ENCODE results near the gene PARN. TPM values are rescaled to one million over a fixed set of nuclear protein-coding genes. Genes with fewer than 3 reads are reported as not detected.
A peak's percentile ranks its signal among the peaks of the same experiment; 100 is the strongest.
"Not testable (repeated sequence)": the region's sequence is repeated elsewhere in the genome, so short reads cannot be mapped to it uniquely, and the experiment has no call there.

PARN gene
- total and polyA plus RNA-seq, 3 donors from 2014 or later: 43.5 to 67.2 (median 47.6) TPM

- no peak for TF ChIP-seq POLR2A (IDR thresholded peaks at IDR 0.05)
- TF ChIP-seq CTCF (IDR thresholded peaks at IDR 0.05): peak; percentile 37 to 42 (median 40)
- Histone ChIP-seq H3K4me1 (no peaks in the 10 kb centered on the region), H3K27me3 (no peaks in the 10 kb centered on the region), H3K9me3 (no peaks in the 10 kb centered on the region), H3K4me3 (no peak overlapping the region), H3K36me3 (ENCODE audit: low read depth, missing control alignments) (no peaks in the 10 kb centered on the region), H3K27ac (no peak overlapping the region)
- intact Hi-C loops (cut with DNase I; ENCODE audit: low total_unique reads): no loop called here
- 50 to 55% methylated on average over 2 of the region's 2 CpGs for WGBS, 2 donors
- DNase-seq: no peak
Observed at GRCh38 chr16:14600164-14600563, 29.9 kb downstream of the PARN start.

GRCh38 chr16:14586637-14587305 is 43.3 kb downstream of the PARN start:
- Histone ChIP-seq H3K9me3 (no peaks in the 10 kb centered on the region), H3K36me3 (ENCODE audit: low read depth, missing control alignments) (peaks cover 8% of the 10 kb centered on the region), H3K4me1 (no peaks in the 10 kb centered on the region), H3K27ac (no peak overlapping the region), H3K4me3 (no peak overlapping the region), H3K27me3 (no peaks in the 10 kb centered on the region)
- 85 to 88% methylated on average over 3 of the region's 3 CpGs for WGBS, 2 donors
- TF ChIP-seq CTCF (IDR thresholded peaks at IDR 0.05): no peak
- no peak for TF ChIP-seq POLR2A (IDR thresholded peaks at IDR 0.05)
- intact Hi-C loops (cut with DNase I; ENCODE audit: low total_unique reads): no loop called here
- DNase-seq: no peak

GRCh38 chr16:14585287-14585686 is 44.8 kb downstream of the PARN start:
- Histone ChIP-seq H3K4me3 (no peak overlapping the region), H3K27ac (no peak overlapping the region), H3K36me3 (ENCODE audit: low read depth, missing control alignments) (peaks cover 8% of the 10 kb centered on the region), H3K9me3 (no peaks in the 10 kb centered on the region), H3K27me3 (no peaks in the 10 kb centered on the region), H3K4me1 (no peaks in the 10 kb centered on the region)
- DNase-seq: no peak
- no peak for TF ChIP-seq CTCF (IDR thresholded peaks at IDR 0.05)
- TF ChIP-seq POLR2A (IDR thresholded peaks at IDR 0.05): no peak
- 91 to 94% methylated on average over 3 of the region's 3 CpGs for WGBS, 2 donors
- intact Hi-C loops (cut with DNase I; ENCODE audit: low total_unique reads): no loop called here

GRCh38 chr16:14580926-14581325 is 49.1 kb downstream of the PARN start:
- DNase-seq; H3K9me3 ChIP-seq; H3K36me3 ChIP-seq (ENCODE audit: low read depth, missing control alignments); H3K4me1 ChIP-seq; H3K4me3 ChIP-seq; H3K27ac ChIP-seq; intact Hi-C loops (cut with DNase I; ENCODE audit: low total_unique reads); H3K27me3 ChIP-seq: not testable (repeated sequence)
- 93 to 98% methylated on average over 3 of the region's 3 CpGs for WGBS, 2 donors

GRCh38 chr16:14579266-14579665 is 50.8 kb downstream of the PARN start:
- DNase-seq: no peak
- Histone ChIP-seq H3K27me3 (no peaks in the 10 kb centered on the region), H3K36me3 (ENCODE audit: low read depth, missing control alignments) (peaks cover 2% of the 10 kb centered on the region), H3K4me1 (no peaks in the 10 kb centered on the region), H3K27ac (no peak overlapping the region), H3K9me3 (no peaks in the 10 kb centered on the region), H3K4me3 (no peak overlapping the region)
- TF ChIP-seq CTCF (IDR thresholded peaks at IDR 0.05): no peak
- TF ChIP-seq POLR2A (IDR thresholded peaks at IDR 0.05): no peak
- intact Hi-C loops (cut with DNase I; ENCODE audit: low total_unique reads): no loop called here
- 94 to 98% methylated on average over 2 of the region's 2 CpGs for WGBS, 2 donors
